Fibroblast of lung (primary cell): ENCODE data around the gene SCN2A. TPM values are rescaled to one million over a fixed set of nuclear protein-coding genes. Genes with fewer than 3 reads are reported as not detected.

Source experiments
- DNase-seq, 2 donors: peaks; one replicate each; pipeline versions ENCODE4 v3.0.0 to v3.0.0-alpha.2; 2010; ENCODE audit warnings: low read depth in 2 of 2
- H2AFZ ChIP-seq: 2 replicates; pipeline ENCODE4 v1.5.1; 2012; ENCODE audit warnings: low read length, control low read depth, inconsistent platforms
- H3K27ac ChIP-seq: 2 replicates; pipeline ENCODE4 v1.5.1; 2011; ENCODE audit warnings: low read length, control low read depth; ENCODE audit not compliant: insufficient read depth
- H3K27me3 ChIP-seq: 2 replicates; pipeline ENCODE4 v1.5.1; 2011; ENCODE audit warnings: mild to moderate bottlenecking, low read length; ENCODE audit not compliant: control insufficient read depth, insufficient read depth
- H3K36me3 ChIP-seq: 2 replicates; pipeline ENCODE4 v1.5.1; 2011; ENCODE audit warnings: low read length; ENCODE audit not compliant: control insufficient read depth, insufficient read depth
- H3K4me1 ChIP-seq: 2 replicates; pipeline ENCODE4 v1.5.1; 2011; ENCODE audit warnings: low read length; ENCODE audit not compliant: control insufficient read depth, insufficient read depth; ENCODE audit errors: extremely low read depth
- H3K4me2 ChIP-seq: 2 replicates; pipeline ENCODE4 v1.5.1; 2011; ENCODE audit warnings: low read length, control low read depth; ENCODE audit not compliant: insufficient read depth; ENCODE audit errors: extremely low read depth
- H3K4me3 ChIP-seq, 4 experiments: fragments of 200-600 bp in 1 of 4; sonication (generic) in 1 of 4; replicated peaks in 1 of 4; 2 replicates each; pipeline ENCODE4 v1.5.1; 2011 to 2016; ENCODE audit warnings: low read length in 4 of 4, low read depth in 3 of 4, mild to moderate bottlenecking in 3 of 4, control low read depth in 2 of 4, inconsistent platforms in 1 of 4, mixed read lengths in 1 of 4; ENCODE audit not compliant: insufficient read depth in 1 of 4; ENCODE audit errors: control extremely low read depth in 1 of 4
- H3K79me2 ChIP-seq: 2 replicates; pipeline ENCODE4 v1.5.1; 2012; ENCODE audit warnings: mild to moderate bottlenecking, low read length, inconsistent platforms; ENCODE audit not compliant: control insufficient read depth, insufficient read depth
- H3K9ac ChIP-seq: 2 replicates; pipeline ENCODE4 v1.5.1; 2011; ENCODE audit warnings: mild to moderate bottlenecking, low read length, control low read depth; ENCODE audit not compliant: insufficient read depth
- H3K9me3 ChIP-seq: 2 replicates; pipeline ENCODE4 v1.5.1; 2012; ENCODE audit warnings: low read depth, low read length; ENCODE audit not compliant: control insufficient read depth, insufficient read depth
- H4K20me1 ChIP-seq: 2 replicates; pipeline ENCODE4 v1.5.1; 2011; ENCODE audit warnings: low read length; ENCODE audit not compliant: control insufficient read depth, insufficient read depth; ENCODE audit errors: extremely low read depth
- EZH2 ChIP-seq: IDR thresholded peaks from 2 replicates; pipeline ENCODE4 v1.5.1; 2012; ENCODE audit warnings: low read length, control low read depth, mild to moderate bottlenecking; ENCODE audit errors: missing control alignments
- polyA plus RNA-seq, 2 donors: library from polyadenylated mRNA; depleted of rRNA in 1 of 2; stranded (reverse) in 1 of 2; unstranded in 1 of 2; fragments of >200 nt; gene quantifications; 2 replicates each; pipeline ENCODE4 v1.2.1, GENCODE V29; 2011 to 2012; ENCODE audit warnings: missing spikeins in 1 of 2
- total RNA-seq: library from RNA; depleted of rRNA; stranded (reverse); fragments of >200 nt; gene quantifications from 2 replicates; pipeline ENCODE4 v1.2.1, GENCODE V29; 2014
- TF ChIP-seq, protein P1 (sequence below), 2 donors: IDR thresholded peaks in 1 of 2; conservative IDR thresholded peaks in 1 of 2; 1 replicate in 1 of 2; 2 replicates in 1 of 2; pipeline ENCODE4 v1.5.1; 2011 to 2012; ENCODE audit warnings: low read length in 2 of 2, control low read depth in 1 of 2, inconsistent platforms in 1 of 2, low read depth in 1 of 2, mild to moderate bottlenecking in 1 of 2

Gene SCN2A
- total and polyA plus RNA-seq, 2 donors (not counting 1 experiment from before 2014, with no cell fraction given) = 0.76 to 7.1 TPM

- DNase-seq = no peak
- no peak for TF ChIP-seq EZH2
- TF ChIP-seq, protein P1, sequence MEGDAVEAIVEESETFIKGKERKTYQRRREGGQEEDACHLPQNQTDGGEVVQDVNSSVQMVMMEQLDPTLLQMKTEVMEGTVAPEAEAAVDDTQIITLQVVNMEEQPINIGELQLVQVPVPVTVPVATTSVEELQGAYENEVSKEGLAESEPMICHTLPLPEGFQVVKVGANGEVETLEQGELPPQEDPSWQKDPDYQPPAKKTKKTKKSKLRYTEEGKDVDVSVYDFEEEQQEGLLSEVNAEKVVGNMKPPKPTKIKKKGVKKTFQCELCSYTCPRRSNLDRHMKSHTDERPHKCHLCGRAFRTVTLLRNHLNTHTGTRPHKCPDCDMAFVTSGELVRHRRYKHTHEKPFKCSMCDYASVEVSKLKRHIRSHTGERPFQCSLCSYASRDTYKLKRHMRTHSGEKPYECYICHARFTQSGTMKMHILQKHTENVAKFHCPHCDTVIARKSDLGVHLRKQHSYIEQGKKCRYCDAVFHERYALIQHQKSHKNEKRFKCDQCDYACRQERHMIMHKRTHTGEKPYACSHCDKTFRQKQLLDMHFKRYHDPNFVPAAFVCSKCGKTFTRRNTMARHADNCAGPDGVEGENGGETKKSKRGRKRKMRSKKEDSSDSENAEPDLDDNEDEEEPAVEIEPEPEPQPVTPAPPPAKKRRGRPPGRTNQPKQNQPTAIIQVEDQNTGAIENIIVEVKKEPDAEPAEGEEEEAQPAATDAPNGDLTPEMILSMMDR (conservative IDR thresholded peaks at IDR 0.05 in 1 of 2, IDR thresholded peaks at IDR 0.05 in 1 of 2; ENCODE audit: low read depth in 1 of 2, low read length in 2 of 2) = no peak
- H3K4me1 ChIP-seq = no peaks in the 10 kb centered on the region
- H3K4me3 ChIP-seq = no peak overlapping the region
- no peaks in the 10 kb centered on the region for H3K36me3 ChIP-seq
- H3K9me3 ChIP-seq = no peaks in the 10 kb centered on the region
- no peaks in the 10 kb centered on the region for H3K79me2 ChIP-seq
- no peak overlapping the region for H3K27ac ChIP-seq
- H3K27me3 ChIP-seq = no peaks in the 10 kb centered on the region
- H2AFZ ChIP-seq = no peak overlapping the region
- H3K9ac ChIP-seq = no peak overlapping the region
- H4K20me1 ChIP-seq = no peaks in the 10 kb centered on the region
- H3K4me2 ChIP-seq = no peak overlapping the region
Measured at GRCh38 chr2:165219481-165219880, 19.7 kb upstream of the SCN2A start.

DNA sequence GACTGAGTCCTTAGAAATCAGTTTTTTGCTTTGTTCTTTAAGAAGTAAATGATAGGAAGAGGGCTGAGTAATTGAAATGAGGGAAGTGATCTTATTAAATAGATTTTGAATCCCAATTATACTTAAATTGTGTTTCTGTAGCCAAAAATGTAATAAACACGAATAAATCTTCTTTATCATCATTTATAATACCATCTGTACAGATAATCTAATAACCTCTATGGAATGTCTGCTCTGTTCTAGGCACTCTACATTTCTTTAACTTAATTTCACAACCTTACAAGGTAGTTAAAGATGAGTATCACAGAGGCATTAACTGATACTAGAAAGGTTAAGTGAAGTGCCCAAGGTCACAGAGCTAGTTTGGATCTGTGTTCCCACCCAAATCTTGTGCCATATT, 14.3 kb upstream of the SCN2A start:
- H3K9ac ChIP-seq = no peak overlapping the region
- no peaks in the 10 kb centered on the region for H3K4me1 ChIP-seq
- H3K4me3 ChIP-seq = no peak overlapping the region
- no peak overlapping the region for H3K4me2 ChIP-seq
- H3K36me3 ChIP-seq = no peaks in the 10 kb centered on the region
- TF ChIP-seq EZH2 = no peak
- TF ChIP-seq, protein P1 (conservative IDR thresholded peaks at IDR 0.05 in 1 of 2, IDR thresholded peaks at IDR 0.05 in 1 of 2; ENCODE audit: low read depth in 1 of 2, low read length in 2 of 2) = no peak
- H3K79me2 ChIP-seq = no peaks in the 10 kb centered on the region
- H3K27me3 ChIP-seq = no peaks in the 10 kb centered on the region
- H4K20me1 ChIP-seq = no peaks in the 10 kb centered on the region
- DNase-seq = no peak
- H3K27ac ChIP-seq = no peak overlapping the region
- no peaks in the 10 kb centered on the region for H3K9me3 ChIP-seq
- H2AFZ ChIP-seq = no peak overlapping the region

DNA sequence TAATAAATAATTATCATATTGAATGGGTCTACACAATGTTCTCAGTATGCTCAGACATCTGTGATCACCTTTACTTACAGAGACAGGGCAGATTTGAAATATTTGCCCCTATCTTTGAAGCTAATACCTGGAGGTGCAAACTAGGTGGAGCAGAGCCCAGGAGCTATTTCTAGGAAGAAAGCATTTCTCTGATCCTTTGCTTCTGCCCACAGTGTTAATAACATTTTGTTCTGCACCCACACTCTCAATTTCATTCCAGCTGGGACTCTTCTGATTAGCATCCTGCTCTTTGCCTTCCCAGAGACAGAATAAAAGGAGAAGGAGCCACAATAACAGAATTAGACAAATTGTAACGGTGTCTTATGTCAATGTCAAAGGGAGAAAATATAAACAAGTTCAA, 11.6 kb upstream of the SCN2A start:
- no peak for TF ChIP-seq EZH2
- TF ChIP-seq, protein P1 (conservative IDR thresholded peaks at IDR 0.05 in 1 of 2, IDR thresholded peaks at IDR 0.05 in 1 of 2; ENCODE audit: low read depth in 1 of 2, low read length in 2 of 2) = no peak
- H4K20me1 ChIP-seq = no peaks in the 10 kb centered on the region
- no peaks in the 10 kb centered on the region for H3K27me3 ChIP-seq
- no peak overlapping the region for H3K9ac ChIP-seq
- DNase-seq = no peak
- H3K4me1 ChIP-seq = no peaks in the 10 kb centered on the region
- H3K79me2 ChIP-seq = no peaks in the 10 kb centered on the region
- H3K4me3 ChIP-seq = no peak overlapping the region
- no peaks in the 10 kb centered on the region for H3K9me3 ChIP-seq
- H3K4me2 ChIP-seq = no peak overlapping the region
- no peak overlapping the region for H2AFZ ChIP-seq
- H3K36me3 ChIP-seq = no peaks in the 10 kb centered on the region
- H3K27ac ChIP-seq = no peak overlapping the region
